HG02870 (cell line): ENCODE measurements around the gene SYNGR1.
"Not testable (repeated sequence)": the region's sequence is repeated elsewhere in the genome, so short reads cannot be mapped to it uniquely, and the experiment has no call there.

Experiments used
- ATAC-seq: cut with Tn5 transposase; IDR thresholded peaks from one replicate; pipeline ENCODE4 v1.9.1; 2021; ENCODE audit warnings: mild to moderate bottlenecking, moderate library complexity; ENCODE audit not compliant: unreplicated experiment

The SYNGR1 gene

GRCh38 chr22:39350757-39351688 is 1.2 kb downstream of the SYNGR1 start:
- no peak for ATAC-seq

DNA sequence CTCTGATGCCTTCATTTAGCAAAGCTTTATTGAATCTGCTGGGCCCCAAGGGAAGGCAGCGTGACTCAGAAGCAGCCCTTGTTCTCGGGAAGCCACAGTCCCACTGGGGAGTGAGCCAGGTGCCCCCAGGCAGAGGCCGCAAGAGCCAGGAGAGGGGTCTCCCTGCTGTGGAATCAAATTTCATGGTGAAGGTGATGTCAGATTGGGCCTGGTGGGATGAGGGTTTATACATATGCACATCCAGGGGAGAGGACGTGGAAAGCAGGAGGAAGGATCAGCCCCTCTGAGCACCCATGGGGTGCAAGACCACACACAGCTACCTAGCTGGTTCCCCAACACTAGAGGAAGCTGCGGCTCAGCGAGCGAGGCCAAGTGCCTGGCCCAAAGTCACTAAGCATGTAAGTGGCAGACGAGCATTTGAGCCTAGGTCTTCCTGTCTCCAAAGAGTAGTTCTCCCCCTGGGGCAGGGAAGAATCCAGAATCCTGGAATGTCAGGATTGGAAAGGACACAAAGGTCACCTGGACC is 2.0 kb downstream of the SYNGR1 start:
- no peak for ATAC-seq

- ATAC-seq: no peak
These were observed 2.6 kb downstream of the SYNGR1 start for GRCh38 chr22:39352306-39352891.

DNA sequence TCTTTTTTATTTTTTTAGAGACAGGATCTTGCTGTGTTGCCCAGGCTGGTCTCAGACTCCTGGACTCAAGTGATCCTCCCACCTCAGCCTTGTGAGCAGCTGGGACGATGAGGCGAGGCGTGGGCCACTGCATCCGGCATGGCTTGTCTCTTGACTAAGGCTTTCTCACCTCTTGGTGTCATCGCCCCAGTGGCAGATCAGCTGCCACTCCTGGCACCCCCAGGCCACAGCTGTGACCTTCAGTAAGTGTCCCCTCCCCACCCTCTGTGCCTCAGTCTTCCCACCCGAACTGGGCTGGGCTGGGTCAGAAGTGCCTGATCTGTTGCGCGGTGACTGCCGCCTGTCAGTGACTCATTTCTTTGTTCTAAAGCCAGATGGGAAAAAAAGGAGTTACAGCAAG is 3.6 kb downstream of the SYNGR1 start:
- ATAC-seq: no peak

GRCh38 chr22:39355080-39355479 is 5.3 kb downstream of the SYNGR1 start:
- ATAC-seq: no peak

DNA sequence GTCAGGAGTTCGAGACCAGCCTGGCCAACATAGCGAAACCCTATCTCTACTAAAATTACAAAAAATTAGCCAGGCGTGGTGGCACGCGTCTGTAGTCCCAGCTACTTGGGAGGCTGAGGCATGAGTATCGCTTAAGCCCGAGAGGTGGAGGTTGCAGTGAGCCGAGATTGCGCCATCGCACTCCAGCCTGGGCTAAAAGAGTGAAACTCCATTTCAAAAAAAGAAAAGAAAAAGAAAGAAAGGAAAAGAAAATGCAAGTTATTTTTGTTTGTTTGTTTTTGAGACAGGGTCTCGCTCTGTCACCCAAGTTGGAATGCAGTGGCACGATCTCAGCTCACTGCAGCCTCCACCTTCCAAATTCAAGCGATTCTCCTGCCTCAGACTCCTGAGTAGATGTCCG is 6.0 kb downstream of the SYNGR1 start:
- ATAC-seq: not testable (repeated sequence)

DNA sequence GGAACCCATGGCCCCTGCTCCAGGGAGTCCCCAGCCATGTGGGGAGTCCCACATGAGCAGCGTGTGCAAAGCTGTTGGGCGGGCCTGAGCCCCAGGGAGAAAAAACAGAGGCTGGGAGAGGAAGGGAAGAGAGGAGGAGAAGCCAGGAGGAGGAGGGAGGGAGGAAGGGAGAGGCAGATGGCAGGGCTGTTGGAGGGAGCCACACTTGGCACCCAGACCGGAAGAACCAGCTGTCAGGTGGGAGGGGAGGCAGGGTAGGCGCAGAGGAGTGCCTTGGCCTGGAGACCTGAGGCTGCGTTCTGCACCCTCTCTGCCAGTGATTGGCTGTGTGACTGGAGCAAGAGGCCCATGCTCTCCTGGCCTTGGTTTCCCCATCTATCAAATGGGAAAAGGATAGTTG is 6.7 kb downstream of the SYNGR1 start:
- no peak for ATAC-seq

DNA sequence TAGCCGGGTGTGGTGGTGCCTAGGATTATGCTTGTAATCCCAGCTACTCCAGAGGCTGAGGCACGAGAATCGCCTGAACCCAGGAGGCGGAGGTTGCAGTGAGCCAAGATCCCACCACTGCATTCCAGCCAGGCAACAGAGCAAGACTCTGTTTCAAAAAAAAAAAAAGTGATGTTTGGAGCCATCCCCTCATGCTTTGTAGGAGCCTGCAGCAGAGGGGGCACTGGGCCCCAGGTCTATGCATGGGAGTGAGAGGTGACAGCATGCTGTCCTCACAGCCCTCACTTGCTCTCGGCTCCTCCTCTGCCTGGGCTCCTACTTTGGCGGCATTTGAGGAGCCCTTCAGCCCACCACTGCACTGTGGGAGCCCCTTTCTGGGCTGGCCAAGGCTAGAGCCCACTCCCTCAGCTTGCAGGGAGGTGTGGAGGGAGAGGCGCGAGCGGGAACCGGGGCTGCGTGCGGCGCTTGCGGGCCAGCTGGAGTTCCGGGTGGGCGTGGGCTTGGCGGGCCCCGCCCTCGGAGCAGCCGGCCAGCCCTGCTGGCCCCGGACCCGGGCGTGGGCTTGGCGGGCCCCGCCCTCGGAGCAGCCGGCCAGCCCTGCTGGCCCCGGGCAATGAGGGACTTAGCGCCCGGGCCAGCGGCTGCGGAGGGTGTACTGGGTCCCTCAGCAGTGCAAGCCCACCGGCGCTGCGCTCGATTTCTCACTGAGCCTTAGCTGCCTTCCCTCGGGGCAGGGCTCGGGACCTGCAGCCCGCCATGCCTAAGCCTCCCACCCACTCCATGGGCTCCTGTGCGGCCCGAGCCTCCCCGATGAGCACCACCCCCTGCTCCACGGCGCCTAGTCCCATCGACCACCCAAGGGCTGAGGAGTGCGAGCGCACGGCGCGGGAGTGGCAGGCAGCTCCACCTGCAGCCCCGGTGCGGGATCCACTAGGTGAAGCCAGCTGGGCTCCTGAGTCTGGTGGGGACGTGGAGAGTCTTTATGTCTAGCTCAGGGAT is 7.6 kb downstream of the SYNGR1 start:
- not testable (repeated sequence) for ATAC-seq

- ATAC-seq: not testable (repeated sequence)
These were observed 8.4 kb downstream of the SYNGR1 start for GRCh38 chr22:39358197-39358596.

DNA sequence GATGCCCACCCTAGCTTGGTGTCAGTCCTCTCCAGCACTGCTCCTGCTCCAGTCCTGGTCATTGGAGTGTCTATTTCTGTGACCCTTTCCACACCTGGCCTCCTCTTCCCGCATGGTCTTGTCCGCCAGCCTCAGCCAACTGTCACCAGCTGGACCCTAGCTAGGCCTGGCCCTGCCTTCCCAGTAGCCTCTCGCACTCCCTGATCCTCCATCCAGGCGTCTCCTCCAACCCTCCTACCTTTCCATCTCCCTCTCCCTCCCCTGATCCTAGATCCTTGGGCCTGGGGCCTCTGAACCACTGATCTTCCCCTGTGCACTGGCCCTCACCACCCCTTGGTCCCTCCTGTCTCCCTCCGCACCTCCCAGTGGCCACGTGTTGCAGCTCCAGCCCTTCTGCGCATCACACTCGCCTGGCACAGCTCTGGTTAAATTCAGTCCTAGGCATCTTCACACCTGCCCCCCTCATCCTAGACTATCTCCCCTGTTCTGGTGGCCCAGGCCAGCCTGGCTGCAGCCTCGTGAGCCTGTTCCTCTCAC is 9.9 kb downstream of the SYNGR1 start:
- ATAC-seq: no peak

DNA sequence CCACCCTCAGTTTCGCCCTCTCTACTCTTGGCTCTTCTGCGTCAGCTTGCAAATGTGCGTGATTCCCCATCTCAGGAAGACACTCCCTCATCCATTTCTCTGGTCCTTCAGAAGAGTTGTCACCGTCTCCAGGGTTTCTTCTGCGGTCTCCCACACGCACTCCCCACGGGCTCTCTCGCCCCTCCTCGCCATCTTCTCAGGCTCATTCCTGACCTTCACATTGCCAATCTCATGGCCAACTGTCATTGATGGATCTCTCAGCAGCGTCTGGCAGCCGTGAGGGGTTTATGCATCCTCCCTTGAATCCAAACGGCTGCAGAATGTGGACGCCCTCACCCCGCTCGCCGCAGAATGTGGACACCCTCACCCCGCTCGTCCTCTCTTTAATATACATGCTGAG is 10.5 kb downstream of the SYNGR1 start:
- no peak for ATAC-seq

GRCh38 chr22:39360674-39361413 is 11.1 kb downstream of the SYNGR1 start:
- ATAC-seq: no peak

DNA sequence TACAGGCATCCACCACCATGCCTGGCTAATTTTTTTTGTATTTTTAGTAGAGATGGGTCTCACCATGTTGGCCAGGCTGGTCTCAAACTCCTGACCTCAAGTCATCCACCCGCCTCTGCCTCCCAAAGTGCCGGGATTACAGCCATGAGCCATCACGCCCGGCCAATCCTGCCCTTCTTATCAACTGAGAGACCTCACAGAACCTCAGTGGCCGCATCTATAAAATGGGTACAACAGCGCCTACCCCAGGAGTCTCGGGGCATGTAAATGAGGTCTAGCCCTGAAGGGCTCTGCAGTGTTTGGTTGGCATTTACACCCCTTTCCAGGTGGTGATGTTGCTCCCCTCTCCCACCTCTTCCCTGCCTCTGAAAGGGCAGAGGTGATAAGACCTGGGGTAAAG is 11.7 kb downstream of the SYNGR1 start:
- ATAC-seq: no peak

- no peak for ATAC-seq
These were observed 12.5 kb downstream of the SYNGR1 start for GRCh38 chr22:39362271-39362670.

- ATAC-seq: no peak
These were observed 13.1 kb downstream of the SYNGR1 start for GRCh38 chr22:39362932-39363331.

DNA sequence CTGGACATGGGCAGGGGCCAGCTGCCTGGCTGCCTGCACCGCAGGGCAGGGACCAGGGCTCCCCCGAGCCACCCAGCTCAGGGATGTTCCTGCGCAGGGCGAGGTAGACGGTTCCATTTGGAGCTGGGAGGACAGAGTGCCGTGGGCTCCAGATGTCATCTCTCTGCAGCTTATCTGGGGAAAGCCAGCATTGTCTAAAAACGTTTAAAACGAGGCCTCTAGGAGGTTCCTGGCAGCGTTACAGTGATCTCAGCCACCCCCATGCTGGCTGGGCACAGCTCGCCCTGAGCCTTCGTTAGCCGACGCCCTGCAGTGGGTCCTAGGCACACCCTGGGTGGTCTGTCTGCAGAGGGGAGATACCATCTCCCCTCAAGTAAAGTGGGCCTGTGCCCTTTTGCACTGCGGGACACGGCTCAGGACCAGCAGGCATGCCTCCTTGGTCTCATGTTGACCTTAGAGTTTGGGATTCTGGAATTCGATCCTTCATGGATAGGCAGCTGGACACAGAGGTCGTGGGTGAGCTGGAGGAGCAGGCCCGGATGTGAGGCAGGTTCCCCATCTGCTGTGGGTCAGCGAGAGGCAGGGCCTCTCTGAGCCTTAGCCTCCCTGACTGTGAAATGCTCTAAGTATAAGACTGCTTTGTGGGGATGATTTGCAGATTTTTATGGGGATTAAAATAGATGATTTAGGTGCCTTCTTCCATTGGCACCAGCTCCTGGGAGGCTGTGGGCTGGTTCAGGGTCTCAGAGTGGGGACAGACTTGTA is 14.1 kb downstream of the SYNGR1 start:
- no peak for ATAC-seq

- no peak for ATAC-seq
These were observed 15.1 kb downstream of the SYNGR1 start for GRCh38 chr22:39364714-39365491.

GRCh38 chr22:39365492-39365780 is 15.6 kb downstream of the SYNGR1 start:
- ATAC-seq: no peak

DNA sequence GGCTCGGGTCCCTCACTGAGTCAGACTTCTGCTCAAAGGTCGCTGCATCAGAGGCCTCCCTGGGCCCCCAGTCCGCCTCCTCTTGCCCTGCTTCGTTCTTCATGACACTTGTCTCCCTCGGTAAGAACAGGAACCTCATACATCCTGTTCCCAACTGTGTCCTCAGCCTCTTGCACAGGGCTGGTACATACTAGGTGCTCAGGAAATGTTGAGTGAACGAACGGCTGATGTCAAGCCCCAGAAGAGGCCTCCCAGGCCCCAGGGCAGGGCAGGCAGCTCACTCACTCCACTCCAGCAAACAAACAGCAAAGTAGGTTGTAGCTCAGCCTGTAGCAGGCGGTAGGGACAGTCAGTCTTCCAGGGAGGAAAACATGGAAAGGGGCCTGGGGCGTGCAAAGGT is 17.2 kb downstream of the SYNGR1 start:
- ATAC-seq: no peak
